Stimulated activated naive CD8-positive, alpha-beta T cell treated with anti-CD3 and anti-CD28 coated beads, Interleukin-15, amount 100 ng/mL, for 72 hours (primary cell): ENCODE data around the gene SRRM2.
A peak's percentile ranks its signal among the peaks of the same experiment; 100 is the strongest.

Experiments used
- ATAC-seq: fragments of 150-1000 bp; cut with Tn5 transposase; 2 replicates; pipeline ENCODE4 v1.10.0; 2021; ENCODE audit warnings: mild to moderate bottlenecking, moderate library complexity
- DNase-seq, 2 donors: peaks; one replicate each; pipeline ENCODE4 v3.0.0; 2021 to 2022
- H3K27ac Mint-ChIP-seq, 2 donors: one replicate each; pipeline ENCODE4 v1.8.0; 2022; ENCODE audit warnings: mild to moderate bottlenecking in 2 of 2, mixed read lengths in 2 of 2, moderate library complexity in 2 of 2
- H3K27me3 Mint-ChIP-seq: one replicate; pipeline ENCODE4 v1.8.0; 2022; ENCODE audit warnings: mixed read lengths
- H3K4me1 Mint-ChIP-seq: one replicate; pipeline ENCODE4 v1.8.0; 2022; ENCODE audit warnings: mild to moderate bottlenecking, mixed read lengths
- H3K4me3 Mint-ChIP-seq, 2 donors: one replicate each; pipeline ENCODE4 v1.8.0; 2022; ENCODE audit warnings: mild to moderate bottlenecking in 2 of 2, mixed read lengths in 2 of 2, moderate library complexity in 1 of 2
- H3K9me3 Mint-ChIP-seq, 2 donors: one replicate each; pipeline ENCODE4 v1.8.0; 2022; ENCODE audit warnings: mixed read lengths in 2 of 2

SRRM2 gene

DNA sequence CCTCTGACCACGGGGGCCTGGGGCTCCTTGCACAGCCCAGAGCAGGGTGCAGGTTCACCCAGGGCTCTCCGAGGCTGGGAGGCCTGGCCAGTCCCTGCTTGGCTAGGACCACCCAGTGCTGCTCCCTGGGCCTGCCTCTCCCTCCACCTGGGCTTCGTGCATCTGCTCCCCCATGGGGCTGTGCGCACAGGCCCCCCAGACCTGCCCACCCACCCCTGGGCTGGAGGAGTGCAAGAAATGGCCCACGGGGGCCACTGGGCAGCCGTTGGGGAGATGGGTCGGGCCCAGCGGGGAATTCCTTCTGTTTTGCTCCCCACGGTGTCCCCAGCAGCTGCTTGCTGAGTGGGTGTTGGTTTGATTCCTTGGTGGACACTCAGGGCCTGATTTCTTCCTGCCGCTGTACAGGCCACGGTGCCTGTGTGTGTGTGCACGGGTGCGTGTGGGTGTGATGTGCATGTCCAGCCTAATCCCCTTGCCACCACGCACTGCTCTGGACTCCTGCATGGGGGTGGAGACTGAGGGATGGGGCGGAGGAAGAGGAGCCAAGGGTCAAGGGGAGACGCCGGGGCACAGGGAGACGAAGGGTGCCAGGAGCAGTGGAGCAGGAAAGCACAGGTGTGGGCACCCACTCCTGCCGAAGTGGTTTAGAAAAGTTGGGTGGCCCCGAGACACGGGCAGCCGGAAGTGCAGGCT lies 40.9 kb upstream of the SRRM2 start:
- no peak for DNase-seq
- Mint-ChIP-seq H3K4me3 (no peak overlapping the region), H3K27ac (no peak overlapping the region), H3K27me3 (peaks cover 22% of the 10 kb centered on the region), H3K4me1 (peaks cover 19% of the 10 kb centered on the region), H3K9me3 (no peaks in the 10 kb centered on the region)
- no peak for ATAC-seq

DNA sequence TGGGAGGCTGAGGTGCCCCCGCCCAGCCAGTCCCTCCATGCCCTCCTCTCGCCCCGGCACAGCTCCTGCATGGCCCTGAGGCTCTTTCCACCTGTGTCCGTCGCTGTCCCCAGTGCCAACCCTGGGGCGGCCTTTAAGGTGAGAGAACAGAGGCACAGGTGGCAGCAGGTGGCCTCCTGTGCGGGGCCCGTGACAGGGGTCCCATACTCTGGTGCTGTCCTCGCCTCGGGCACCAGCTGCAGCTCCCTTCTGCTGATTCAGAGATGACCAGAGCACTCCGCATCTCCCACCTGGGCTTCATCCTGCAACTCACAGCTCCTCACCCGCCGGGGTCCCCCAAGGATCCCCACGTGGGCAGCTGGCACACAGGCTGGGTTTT lies 40.4 kb upstream of the SRRM2 start:
- H3K4me3 Mint-ChIP-seq, result no peak overlapping the region
- no peak for DNase-seq
- no peaks in the 10 kb centered on the region for H3K9me3 Mint-ChIP-seq
- ATAC-seq, result no peak
- H3K27me3 Mint-ChIP-seq, result peaks cover 22% of the 10 kb centered on the region
- peaks cover 21% of the 10 kb centered on the region for H3K4me1 Mint-ChIP-seq
- peak overlapping the region in 1 of 2 donors; percentile 91 for H3K27ac Mint-ChIP-seq

GRCh38 chr16:2712546-2712945 lies 39.9 kb upstream of the SRRM2 start:
- peaks cover 23% of the 10 kb centered on the region for H3K4me1 Mint-ChIP-seq
- no peak overlapping the region for H3K4me3 Mint-ChIP-seq
- peaks cover 22% of the 10 kb centered on the region for H3K27me3 Mint-ChIP-seq
- H3K27ac Mint-ChIP-seq, result no peak overlapping the region
- ATAC-seq (no peak), DNase-seq (no peak)
- no peaks in the 10 kb centered on the region for H3K9me3 Mint-ChIP-seq

GRCh38 chr16:2713523-2713922 lies 38.9 kb upstream of the SRRM2 start:
- Mint-ChIP-seq H3K27ac (peak overlapping the region in 1 of 2 donors; percentile 75), H3K4me3 (no peak overlapping the region), H3K9me3 (no peaks in the 10 kb centered on the region), H3K4me1 (peaks cover 29% of the 10 kb centered on the region), H3K27me3 (peaks cover 22% of the 10 kb centered on the region)
- ATAC-seq (no peak), DNase-seq (no peak)

GRCh38 chr16:2713985-2714774 lies 38.3 kb upstream of the SRRM2 start:
- no peak for ATAC-seq
- H3K4me1 Mint-ChIP-seq, result peaks cover 29% of the 10 kb centered on the region
- peaks cover 22% of the 10 kb centered on the region for H3K27me3 Mint-ChIP-seq
- no peaks in the 10 kb centered on the region for H3K9me3 Mint-ChIP-seq
- no peak for DNase-seq
- peak overlapping the region in 1 of 2 donors; percentile 24 for H3K27ac Mint-ChIP-seq
- no peak overlapping the region for H3K4me3 Mint-ChIP-seq

- peaks cover 34% of the 10 kb centered on the region for H3K4me1 Mint-ChIP-seq
- no peak for ATAC-seq
- H3K27me3 Mint-ChIP-seq, result peaks cover 22% of the 10 kb centered on the region
- H3K4me3 Mint-ChIP-seq, result peak overlapping the region; percentile 66 to 78
- no peak for DNase-seq
- H3K9me3 Mint-ChIP-seq, result no peaks in the 10 kb centered on the region
- peak overlapping the region in 1 of 2 donors; percentile 83 for H3K27ac Mint-ChIP-seq
Measured at GRCh38 chr16:2715064-2715463, 37.4 kb upstream of the SRRM2 start.

DNA sequence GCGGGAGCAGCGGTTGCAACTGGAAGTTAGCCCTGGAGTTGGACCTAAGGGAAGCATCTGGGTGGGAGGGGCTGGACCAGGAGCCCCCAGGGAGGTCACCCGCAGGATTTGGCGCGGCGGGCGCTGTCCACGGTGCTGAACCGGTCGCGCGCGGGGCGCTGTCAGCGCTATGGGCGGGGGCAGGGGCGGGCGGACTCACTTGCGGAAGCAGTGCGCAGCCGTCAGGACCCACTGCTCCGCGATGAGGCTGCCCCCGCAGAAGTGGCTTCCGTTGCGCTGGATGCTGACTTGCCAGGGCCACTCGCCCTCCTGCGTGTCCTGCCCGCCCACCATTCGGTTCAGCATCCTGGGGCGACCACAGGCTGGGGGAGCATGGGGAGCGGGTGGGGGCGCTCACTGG lies 36.9 kb upstream of the SRRM2 start:
- Mint-ChIP-seq H3K4me1 (peaks cover 36% of the 10 kb centered on the region), H3K27ac (no peak overlapping the region), H3K9me3 (no peaks in the 10 kb centered on the region), H3K4me3 (peak overlapping the region; percentile 66 to 78), H3K27me3 (peaks cover 22% of the 10 kb centered on the region)
- DNase-seq (peak; percentile 73 to 78), ATAC-seq (peak; percentile 80)

DNA sequence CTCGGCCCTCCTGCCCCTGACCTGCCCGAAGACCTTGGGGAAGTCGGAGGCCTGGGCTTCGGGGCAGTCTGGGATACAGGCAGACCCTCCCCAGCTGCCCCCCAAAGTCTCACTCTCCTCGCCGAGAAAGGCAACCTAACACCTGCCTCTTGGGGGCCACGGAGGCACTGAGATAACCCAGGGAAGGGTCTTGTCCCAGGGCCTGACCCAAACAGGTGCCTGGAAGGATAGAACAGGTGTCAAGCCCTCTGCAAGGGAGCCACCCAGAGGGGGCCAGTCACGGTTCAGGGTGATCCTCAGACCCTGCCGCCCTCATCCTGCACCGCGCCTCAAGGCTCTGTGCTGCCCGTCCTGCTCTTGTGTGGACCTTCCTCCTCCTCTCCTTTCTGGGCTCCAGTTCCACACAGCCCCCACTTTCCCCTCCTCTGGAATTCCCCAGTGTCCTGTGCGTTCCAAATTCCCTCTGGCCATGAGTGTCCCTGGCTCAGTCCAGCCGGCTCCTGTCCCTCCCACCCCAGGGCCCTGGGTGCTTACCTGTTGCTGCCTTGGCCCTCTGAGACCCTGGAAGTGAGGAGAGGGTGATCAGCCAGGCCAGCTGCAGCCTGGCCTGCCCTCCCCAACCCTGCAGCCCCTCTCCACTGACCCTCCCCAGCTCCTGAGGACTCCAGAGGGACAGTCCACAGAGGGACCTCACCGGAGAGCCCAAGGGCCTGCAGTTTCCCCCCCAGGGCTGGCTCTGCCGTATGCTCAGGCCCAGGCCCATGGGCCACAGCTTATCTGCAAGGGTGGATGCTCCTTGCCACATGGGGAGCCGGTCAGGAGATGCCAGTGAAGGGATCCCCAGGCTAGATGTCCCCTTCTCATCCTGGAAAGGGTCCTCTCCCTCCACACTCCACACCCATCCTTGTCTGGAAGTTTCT lies 36.2 kb upstream of the SRRM2 start:
- H3K27ac Mint-ChIP-seq, result peak overlapping the region in 1 of 2 donors; percentile 54
- no peaks in the 10 kb centered on the region for H3K9me3 Mint-ChIP-seq
- ATAC-seq (no peak), DNase-seq (no peak)
- H3K4me3 Mint-ChIP-seq, result peak overlapping the region; percentile 49 to 78
- H3K27me3 Mint-ChIP-seq, result peaks cover 22% of the 10 kb centered on the region
- peaks cover 36% of the 10 kb centered on the region for H3K4me1 Mint-ChIP-seq

DNA sequence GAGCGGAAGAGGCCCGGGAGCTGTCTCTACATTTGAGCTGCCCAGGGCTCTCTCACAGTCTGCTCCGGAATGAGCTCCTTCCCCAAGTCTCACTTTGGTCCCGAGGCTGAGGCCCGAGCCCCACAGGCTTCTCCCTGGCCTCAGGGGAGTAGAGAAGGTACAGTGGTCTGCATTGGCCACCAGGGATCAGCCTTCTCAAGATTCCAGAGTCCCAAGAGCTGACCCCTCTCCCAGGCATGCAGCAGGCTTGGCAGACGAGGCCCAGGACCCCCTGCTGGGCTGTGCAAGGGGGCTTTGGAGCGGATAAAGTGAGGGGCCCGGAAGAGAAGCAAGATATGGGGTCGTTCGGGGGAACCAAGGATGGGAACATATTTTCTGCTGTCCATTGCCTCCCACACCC lies 35.5 kb upstream of the SRRM2 start:
- Mint-ChIP-seq H3K4me3 (no peak overlapping the region), H3K4me1 (peaks cover 36% of the 10 kb centered on the region), H3K27me3 (peaks cover 22% of the 10 kb centered on the region), H3K9me3 (no peaks in the 10 kb centered on the region), H3K27ac (no peak overlapping the region)
- no peak for DNase-seq
- no peak for ATAC-seq

DNA sequence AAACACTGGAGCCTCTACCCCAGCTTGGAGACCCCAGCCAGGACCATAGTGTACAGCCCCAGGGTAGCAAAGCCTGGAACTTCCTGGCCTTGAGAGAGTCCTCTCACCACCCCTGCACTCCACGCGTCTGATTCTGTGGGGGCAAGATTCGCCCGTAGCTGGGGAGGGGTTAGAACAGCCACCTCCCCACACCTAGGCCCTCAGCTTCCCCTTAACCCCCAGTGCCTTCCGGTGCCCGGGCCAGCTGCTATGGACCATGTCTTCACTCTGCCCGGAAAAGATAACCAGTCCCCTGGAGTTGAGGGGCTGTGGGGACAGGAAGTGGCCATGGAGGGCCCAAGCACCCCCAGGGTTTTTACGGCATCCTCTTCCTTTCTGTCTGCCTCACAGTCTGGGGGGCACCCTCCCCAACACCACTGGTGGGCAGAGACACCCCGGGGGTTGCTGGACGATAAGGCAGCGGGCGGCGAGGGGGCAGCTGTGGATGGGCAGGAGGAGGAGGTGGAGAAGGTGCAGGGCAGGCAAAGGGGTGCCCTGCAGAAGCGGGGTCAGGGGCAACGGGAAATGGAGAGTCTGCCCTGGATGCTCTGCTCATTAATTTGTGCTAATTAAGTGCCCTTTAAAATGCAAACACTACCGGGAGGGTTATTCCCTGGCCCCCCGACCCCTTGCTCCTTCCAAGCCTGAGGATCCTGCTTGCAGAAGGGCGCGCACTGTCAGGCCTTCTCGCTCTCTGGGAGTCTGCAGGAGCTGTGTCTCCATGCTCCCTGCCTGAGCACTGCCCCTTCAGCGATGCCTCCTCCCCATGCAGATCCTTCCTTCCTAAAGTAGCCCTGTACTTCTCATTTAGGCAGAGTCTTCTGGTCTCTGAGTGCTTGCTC lies 34.8 kb upstream of the SRRM2 start:
- no peak overlapping the region for H3K27ac Mint-ChIP-seq
- ATAC-seq (no peak), DNase-seq (no peak)
- H3K4me3 Mint-ChIP-seq, result no peak overlapping the region
- H3K27me3 Mint-ChIP-seq, result peaks cover 22% of the 10 kb centered on the region
- no peaks in the 10 kb centered on the region for H3K9me3 Mint-ChIP-seq
- H3K4me1 Mint-ChIP-seq, result peaks cover 36% of the 10 kb centered on the region

DNA sequence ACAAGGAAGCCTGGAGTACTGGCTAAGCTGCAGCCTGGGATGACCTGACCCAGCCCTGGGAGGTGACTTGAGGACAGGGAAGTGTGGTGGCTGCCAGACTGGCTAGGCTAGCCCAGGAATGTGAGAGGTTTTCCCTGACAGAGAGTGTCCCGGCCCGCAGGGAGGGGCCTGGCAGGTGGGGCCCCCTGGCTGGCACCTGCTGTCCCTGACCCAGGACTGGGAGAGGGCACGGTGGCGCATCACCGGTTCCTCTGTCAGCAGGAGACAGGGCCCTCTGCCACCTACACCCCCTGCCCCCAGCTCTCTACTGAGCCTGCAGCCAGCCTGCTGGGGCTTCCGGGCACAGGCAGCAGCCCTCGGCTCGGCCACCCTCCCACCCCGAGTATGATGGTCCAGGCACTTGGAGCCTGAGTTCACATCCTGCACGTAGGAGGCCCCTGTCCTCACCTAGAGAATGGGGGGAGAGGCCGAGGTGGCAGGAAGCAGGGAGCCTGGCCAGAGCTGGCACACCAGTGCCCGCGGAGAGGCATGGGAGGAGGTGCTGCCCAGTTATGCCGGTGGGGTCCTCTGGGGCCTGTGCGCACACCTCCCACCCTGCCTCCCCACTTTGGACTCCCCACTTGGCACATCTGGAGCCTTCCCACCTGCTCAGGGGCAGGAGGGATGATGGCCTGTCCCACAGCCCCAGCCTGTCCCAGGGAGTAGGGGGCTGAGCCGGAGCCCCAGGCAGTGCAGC lies 32.9 kb upstream of the SRRM2 start:
- Mint-ChIP-seq H3K4me3 (peak overlapping the region; percentile 37 to 92), H3K27ac (no peak overlapping the region), H3K9me3 (no peaks in the 10 kb centered on the region), H3K27me3 (peaks cover 22% of the 10 kb centered on the region), H3K4me1 (peaks cover 36% of the 10 kb centered on the region)
- no peak for DNase-seq
- no peak for ATAC-seq

DNA sequence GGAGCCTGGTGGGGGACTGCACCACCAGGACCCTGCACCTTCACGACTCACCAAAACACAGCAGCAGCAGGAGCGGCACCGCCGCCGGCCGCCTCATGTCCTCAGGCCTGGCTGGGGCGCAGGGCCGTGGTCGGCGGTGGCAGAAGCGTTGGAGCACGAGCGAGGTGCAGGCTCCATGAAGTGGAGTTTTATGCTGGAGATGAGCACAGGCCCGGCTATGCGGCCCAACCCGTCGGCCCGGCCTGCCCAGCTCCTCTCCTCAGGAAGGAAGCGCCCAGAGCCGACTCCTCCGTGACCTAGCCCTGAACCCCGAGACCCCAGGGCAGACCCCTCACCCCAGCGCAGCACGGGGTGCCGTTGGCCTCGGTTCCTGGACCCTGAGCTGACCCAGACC lies 32.4 kb upstream of the SRRM2 start, which contains the start of gene PRSS27:
TSS of gene PRSS27 (minus strand) at position 161 of the 394 bp plus-strand sequence. CDS start at position 97, 64 bp downstream.
- no peak for ATAC-seq
- no peaks in the 10 kb centered on the region for H3K9me3 Mint-ChIP-seq
- no peak for DNase-seq
- peaks cover 31% of the 10 kb centered on the region for H3K4me1 Mint-ChIP-seq
- peaks cover 21% of the 10 kb centered on the region for H3K27me3 Mint-ChIP-seq
- peak within 1 kb of the TSS; percentile 90 to 92 for H3K4me3 Mint-ChIP-seq
- peak within 1 kb of the TSS; percentile 95 to 96 for H3K27ac Mint-ChIP-seq

- Mint-ChIP-seq H3K4me1 (peaks cover 22% of the 10 kb centered on the region), H3K9me3 (no peaks in the 10 kb centered on the region), H3K4me3 (peak overlapping the region; percentile 90 to 92), H3K27me3 (peaks cover 25% of the 10 kb centered on the region), H3K27ac (peak overlapping the region; percentile 95 to 96)
- DNase-seq, result peak; percentile 90 to 93
- ATAC-seq, result peak; percentile 92
Measured at GRCh38 chr16:2720719-2721633, 31.5 kb upstream of the SRRM2 start.
